ENCODE results near the gene BRAF. TPM values are rescaled to one million over a fixed set of nuclear protein-coding genes. Genes with fewer than 3 reads are reported as not detected.

The BRAF gene
- total RNA-seq, 1 experiment from 2014 or later = 29.7 TPM

DNA sequence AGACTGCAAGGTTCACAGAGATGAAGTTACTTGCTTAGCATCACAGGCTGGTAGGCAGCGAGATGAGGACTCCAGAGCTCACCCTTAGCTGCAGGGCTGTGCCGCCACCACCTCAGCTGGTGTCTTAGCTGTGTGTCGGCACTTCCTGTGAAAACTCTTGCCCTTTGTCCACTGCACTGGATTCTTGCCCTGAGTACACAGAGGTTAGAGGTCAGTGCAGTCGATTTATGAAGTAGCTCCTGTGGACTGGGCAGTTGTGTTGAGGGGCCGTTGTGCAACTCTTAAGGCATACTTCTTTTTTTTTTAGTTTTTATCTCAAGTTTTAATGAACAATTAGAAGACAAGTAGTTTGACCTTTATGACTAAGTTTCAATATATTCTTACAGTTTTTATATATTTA is 217.6 kb downstream of the BRAF start (continued):
- TF ChIP-seq POLR2AphosphoS5 (IDR thresholded peaks at IDR 0.05; ENCODE audit: low read depth, low read length) (no peak), FOSL1 (IDR thresholded peaks at IDR 0.05; ENCODE audit: low read depth) (no peak)

DNA sequence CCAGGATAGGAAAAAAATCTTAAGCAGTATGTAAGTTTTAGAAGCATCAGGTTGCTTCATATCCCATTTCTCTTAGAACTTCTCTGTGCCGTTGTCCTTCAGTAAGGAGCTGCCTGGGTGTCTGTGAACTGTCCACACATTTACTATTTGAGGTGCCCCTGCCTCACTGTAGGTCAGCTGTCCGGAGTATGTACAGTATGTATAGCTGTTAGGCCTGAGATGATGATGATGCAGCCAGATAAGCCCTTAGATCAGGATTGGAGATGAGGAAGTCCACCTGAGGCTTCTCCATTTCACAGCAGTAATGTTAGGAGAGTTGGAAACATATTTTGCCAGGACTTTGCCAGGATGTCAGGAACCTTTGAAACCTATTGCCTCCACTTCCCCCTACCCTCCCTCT is 220.5 kb downstream of the BRAF start:
- H3K4me3 ChIP-seq (replicated peaks in 1 of 2; ENCODE audit: low read depth in 1 of 2, low read length in 2 of 2) = no peak overlapping the region
- H3K9me2 ChIP-seq (ENCODE audit: insufficient read depth) = no peaks in the 10 kb centered on the region
- no peak for ATAC-seq
- intact Hi-C loops (cut with micrococcal nuclease) = no loop called here
- ChIA-PET CTCF (no interaction called here), POLR2A (no interaction called here), RAD21 (ENCODE audit: low non-redundant PET in 1 of 2, low total read pairs in 2 of 2, uncharacterized antibody in 2 of 2, unreplicated experiment in 2 of 2) (no interaction called here)
- H3K36me3 ChIP-seq (ENCODE audit: control insufficient read depth in 1 of 2, insufficient read depth in 2 of 2, low read length in 2 of 2) = peaks cover 8% of the 10 kb centered on the region in 2 experiments; a peak in 2 of 4 replicates
- TF ChIP-seq POLR2A (IDR thresholded peaks at IDR 0.05; ENCODE audit: borderline replicate concordance, extremely low read depth, insufficient read depth, insufficient read length) = no peak
- TF ChIP-seq EGR1 (IDR thresholded peaks at IDR 0.05; ENCODE audit: low read depth) = no peak
- no peak for TF ChIP-seq ZNF274 (IDR thresholded peaks at IDR 0.05; ENCODE audit: low read depth, low read length)
- no peak for TF ChIP-seq ZFX (IDR thresholded peaks at IDR 0.05)
- TF ChIP-seq CEBPB (IDR thresholded peaks at IDR 0.05; ENCODE audit: low read depth) = no peak
- TF ChIP-seq, protein P1, sequence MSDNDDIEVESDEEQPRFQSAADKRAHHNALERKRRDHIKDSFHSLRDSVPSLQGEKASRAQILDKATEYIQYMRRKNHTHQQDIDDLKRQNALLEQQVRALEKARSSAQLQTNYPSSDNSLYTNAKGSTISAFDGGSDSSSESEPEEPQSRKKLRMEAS (IDR thresholded peaks at IDR 0.05) = no peak
- TF ChIP-seq, protein P2, sequence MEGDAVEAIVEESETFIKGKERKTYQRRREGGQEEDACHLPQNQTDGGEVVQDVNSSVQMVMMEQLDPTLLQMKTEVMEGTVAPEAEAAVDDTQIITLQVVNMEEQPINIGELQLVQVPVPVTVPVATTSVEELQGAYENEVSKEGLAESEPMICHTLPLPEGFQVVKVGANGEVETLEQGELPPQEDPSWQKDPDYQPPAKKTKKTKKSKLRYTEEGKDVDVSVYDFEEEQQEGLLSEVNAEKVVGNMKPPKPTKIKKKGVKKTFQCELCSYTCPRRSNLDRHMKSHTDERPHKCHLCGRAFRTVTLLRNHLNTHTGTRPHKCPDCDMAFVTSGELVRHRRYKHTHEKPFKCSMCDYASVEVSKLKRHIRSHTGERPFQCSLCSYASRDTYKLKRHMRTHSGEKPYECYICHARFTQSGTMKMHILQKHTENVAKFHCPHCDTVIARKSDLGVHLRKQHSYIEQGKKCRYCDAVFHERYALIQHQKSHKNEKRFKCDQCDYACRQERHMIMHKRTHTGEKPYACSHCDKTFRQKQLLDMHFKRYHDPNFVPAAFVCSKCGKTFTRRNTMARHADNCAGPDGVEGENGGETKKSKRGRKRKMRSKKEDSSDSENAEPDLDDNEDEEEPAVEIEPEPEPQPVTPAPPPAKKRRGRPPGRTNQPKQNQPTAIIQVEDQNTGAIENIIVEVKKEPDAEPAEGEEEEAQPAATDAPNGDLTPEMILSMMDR (IDR thresholded peaks at IDR 0.05 in 2 of 3, conservative IDR thresholded peaks at IDR 0.05 in 1 of 3; ENCODE audit: borderline replicate concordance in 1 of 3, insufficient read depth in 1 of 3, low read depth in 2 of 3, low read length in 2 of 3) = no peak
- no peak for TF ChIP-seq SP1 (IDR thresholded peaks at IDR 0.05; ENCODE audit: low read depth)
- TF ChIP-seq SRF (IDR thresholded peaks at IDR 0.05; ENCODE audit: low read depth) = no peak
- H3K9me3 ChIP-seq (ENCODE audit: control insufficient read depth in 1 of 2, insufficient read depth in 1 of 2, low read depth in 1 of 2, low read length in 2 of 2) = no peaks in the 10 kb centered on the region
- peaks cover 46% of the 10 kb centered on the region for H3K79me2 ChIP-seq (ENCODE audit: insufficient read depth, low read length)
- H3K27ac ChIP-seq (ENCODE audit: low read depth, low read length) = no peak overlapping the region
- DNase-seq (ENCODE audit: low read depth, low spot score) = no peak
- H3K4me1 ChIP-seq (ENCODE audit: control insufficient read depth in 1 of 2, insufficient read depth in 2 of 2, low read length in 2 of 2) = no peaks in the 10 kb centered on the region
- no peak overlapping the region for H3K4me2 ChIP-seq (ENCODE audit: low read length)
- H3K27me3 ChIP-seq (ENCODE audit: insufficient read depth, low read length) = no peaks in the 10 kb centered on the region
- H3K9ac ChIP-seq (ENCODE audit: low read length) = no peak overlapping the region
- no peaks in the 10 kb centered on the region for H4K20me1 ChIP-seq (ENCODE audit: insufficient read depth)
- no TSS peak for BruUV-seq (replicated peaks)
- H2AFZ ChIP-seq (ENCODE audit: low read depth, low read length, poor library complexity, severe bottlenecking) = no peak overlapping the region

Measured in HCT116 (cell line).